Heart right ventricle (tissue), 16 donors: Measurements from ENCODE around the gene EFNA1. TPM values are rescaled to one million over a fixed set of nuclear protein-coding genes. Genes with fewer than 3 reads are reported as not detected.

Experiments
- ATAC-seq, 8 donors: fragments of 200-7000 bp; cut with Tn5 transposase; one replicate each; pipeline ENCODE4 v1.9.1; 2020; ENCODE audit warnings: mild to moderate bottlenecking in 8 of 8, moderate library complexity in 8 of 8, moderate number of reproducible peaks in 1 of 8
- DNase-seq, 2 donors: peaks; one replicate each; pipeline ENCODE4 v3.0.0-alpha.2; 2020
- H3K27ac ChIP-seq, 10 donors: fragments of 200-600 bp; sonication (generic) in 2 of 10; one replicate each; pipeline versions ENCODE4 v1.5.0 to v1.8.0; 2020 to 2022; ENCODE audit warnings: mild to moderate bottlenecking in 3 of 10
- H3K27me3 ChIP-seq, 7 donors: fragments of 200-600 bp; one replicate each; pipeline ENCODE4 v1.8.0; 2021 to 2022; ENCODE audit warnings: mild to moderate bottlenecking in 2 of 7
- H3K36me3 ChIP-seq, 9 donors: fragments of 200-600 bp; sonication (generic) in 1 of 9; one replicate each; pipeline versions ENCODE4 v1.5.0 to v1.8.0; 2020 to 2022; ENCODE audit warnings: mild to moderate bottlenecking in 2 of 9
- H3K4me1 ChIP-seq, 9 donors: fragments of 200-600 bp; sonication (generic) in 1 of 9; one replicate each; pipeline versions ENCODE4 v1.5.0 to v1.8.0; 2020 to 2022; ENCODE audit warnings: mild to moderate bottlenecking in 4 of 9
- H3K4me3 ChIP-seq, 10 donors: fragments of 200-600 bp; sonication (generic) in 2 of 10; one replicate each; pipeline versions ENCODE4 v1.5.0 to v1.8.0; 2020 to 2022; ENCODE audit warnings: mild to moderate bottlenecking in 7 of 10, moderate library complexity in 2 of 10
- H3K9me3 ChIP-seq, 11 donors: fragments of 200-600 bp in 10 of 11; sonication (generic) in 2 of 11; one replicate each; pipeline versions ENCODE4 v1.5.0 to v1.8.0; 2013 to 2022; ENCODE audit warnings: mild to moderate bottlenecking in 2 of 11, control low read depth in 1 of 11, moderate library complexity in 1 of 11
- WGBS, 2 donors: extraction: QIAGEN DNeasy Blood & Tissue Kit; methylation state at CpG; one replicate each; pipeline ENCODE4 v1.1.7; 2013; ENCODE audit warnings: inconsistent platforms in 1 of 2; 5-methylcytosine and 5-hydroxymethylcytosine counted together
- intact Hi-C, 10 donors: fragments of 100-400 bp; cut with DNase I; formaldehyde crosslinking; loops; one replicate each; pipeline versions ENCODE4 v1.11.1 to v1.14.2; 2022
- polyA plus RNA-seq, 2 donors: library from polyadenylated mRNA; stranded (reverse); fragments of 200-250 nt; gene quantifications; one replicate each; pipeline ENCODE4 v1.2.3, GENCODE V29; 2013
- total RNA-seq, 10 donors: library from RNA; stranded (reverse); fragmentation: NEBNext Ultra II Directional in 3 of 10; extraction: Animal tissue kit (Norgen Biotek cat#: 25700) in 3 of 10; gene quantifications; one replicate each; pipeline versions ENCODE4 v1.2.1 to v1.2.4, GENCODE V29; 2021 to 2023
- TF ChIP-seq, protein P1 (sequence below), 9 donors: fragments of 200-600 bp; sonication (generic) in 2 of 9; IDR thresholded peaks; one replicate each; pipeline versions ENCODE4 v1.5.0 to v1.8.0; 2021 to 2022; ENCODE audit warnings: antibody characterized with exemption in 9 of 9, mild to moderate bottlenecking in 5 of 9, moderate library complexity in 1 of 9
- donor health status: Arrhythmogenic right ventricular cardiomyopathy.
- donor health status: ischemic (EF 13 %, LVEDD 7.1; RV severe dilation, severe dysfunction).
- donor health status: healthy with polysubstance abuse.
- donor health status: DM: no; HTN: yes; CAD: no.
- donor health status: DM: no; HTN: no; CAD: no.
- donor health status: ischemic (EF 25% LVEDD 6.9; RV normal size, moderate dysfunction).
- donor health status: ischemic (EF 25% LVEDD 5.7; RV mildly dilated, moderate dysfunction).
- donor health status: healthy.
- donor health status: DM: yes; HTN: yes; CAD: no.
- donor health status: Ischemic cardiomyopathy.
- donor health status: ischemic (EF 35%, LVEDD 5.7; RV mildly dilated, moderate dysfunction).
- donor health status: nonischemic (EF 11% LVEDD 7.7; RV severe dilation, severe dysfunction).
- donor health status: DM: yes; HTN: yes; CAD: no.
- donor health status: PGD.
- donor health status: ischemic (EF 29% LVEDD 5.4; RV normal size, mild dysfunction).
- donor health status: nonischemic (EF 23%, LVEDD 6.1; RV moderate dilation, normal function).

The EFNA1 gene
- total and polyA plus RNA-seq, 12 donors = 28.9 to 104 (median 37.2) TPM

DNA sequence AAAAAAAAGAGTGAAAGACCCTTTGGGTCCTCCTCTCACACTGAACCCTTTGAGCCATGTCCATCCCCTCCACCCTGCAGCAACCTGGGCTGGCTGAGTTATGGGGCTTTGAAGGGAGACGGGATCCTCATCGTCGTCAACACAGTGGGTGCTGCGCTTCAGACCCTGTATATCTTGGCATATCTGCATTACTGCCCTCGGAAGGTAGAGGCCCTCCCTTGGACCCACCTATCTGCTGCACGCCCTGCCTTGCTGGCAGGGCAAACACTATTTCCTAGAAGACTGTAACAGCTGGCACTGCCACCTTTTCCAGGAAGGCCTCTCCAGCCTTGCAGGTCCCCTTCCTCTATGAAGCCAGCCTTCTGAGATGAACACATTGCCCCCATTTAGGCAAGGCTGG lies 9.1 kb downstream of the EFNA1 start:
- Histone ChIP-seq H3K27ac (peak overlapping the region in 9 of 10 donors; percentile 90 to 100 (median 99)), H3K4me3 (peak overlapping the region; percentile 19 to 76 (median 66)), H3K4me1 (peaks cover 10 to 80% (median 66%) of the 10 kb centered on the region in 9 donors), H3K27me3 (no peaks in the 10 kb centered on the region), H3K9me3 (no peaks in the 10 kb centered on the region), H3K36me3 (peaks cover 0 to 54% (median 23%) of the 10 kb centered on the region in 9 donors)
- intact Hi-C loops = loop anchor here in 2 of 10 donors (5.0 kb wide), 2 partner anchors 36 to 49 kb away; partner anchors contain the start of genes KRTCAP2 (in 1 of the 2) and TRIM46 (in 1 of the 2)
- ATAC-seq = no peak
- DNase-seq = no peak
- 42 to 53% methylated on average over 6 of the region's 6 CpGs for WGBS, 2 donors
- TF ChIP-seq, protein P1, sequence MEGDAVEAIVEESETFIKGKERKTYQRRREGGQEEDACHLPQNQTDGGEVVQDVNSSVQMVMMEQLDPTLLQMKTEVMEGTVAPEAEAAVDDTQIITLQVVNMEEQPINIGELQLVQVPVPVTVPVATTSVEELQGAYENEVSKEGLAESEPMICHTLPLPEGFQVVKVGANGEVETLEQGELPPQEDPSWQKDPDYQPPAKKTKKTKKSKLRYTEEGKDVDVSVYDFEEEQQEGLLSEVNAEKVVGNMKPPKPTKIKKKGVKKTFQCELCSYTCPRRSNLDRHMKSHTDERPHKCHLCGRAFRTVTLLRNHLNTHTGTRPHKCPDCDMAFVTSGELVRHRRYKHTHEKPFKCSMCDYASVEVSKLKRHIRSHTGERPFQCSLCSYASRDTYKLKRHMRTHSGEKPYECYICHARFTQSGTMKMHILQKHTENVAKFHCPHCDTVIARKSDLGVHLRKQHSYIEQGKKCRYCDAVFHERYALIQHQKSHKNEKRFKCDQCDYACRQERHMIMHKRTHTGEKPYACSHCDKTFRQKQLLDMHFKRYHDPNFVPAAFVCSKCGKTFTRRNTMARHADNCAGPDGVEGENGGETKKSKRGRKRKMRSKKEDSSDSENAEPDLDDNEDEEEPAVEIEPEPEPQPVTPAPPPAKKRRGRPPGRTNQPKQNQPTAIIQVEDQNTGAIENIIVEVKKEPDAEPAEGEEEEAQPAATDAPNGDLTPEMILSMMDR (IDR thresholded peaks at IDR 0.05) = no peak

DNA sequence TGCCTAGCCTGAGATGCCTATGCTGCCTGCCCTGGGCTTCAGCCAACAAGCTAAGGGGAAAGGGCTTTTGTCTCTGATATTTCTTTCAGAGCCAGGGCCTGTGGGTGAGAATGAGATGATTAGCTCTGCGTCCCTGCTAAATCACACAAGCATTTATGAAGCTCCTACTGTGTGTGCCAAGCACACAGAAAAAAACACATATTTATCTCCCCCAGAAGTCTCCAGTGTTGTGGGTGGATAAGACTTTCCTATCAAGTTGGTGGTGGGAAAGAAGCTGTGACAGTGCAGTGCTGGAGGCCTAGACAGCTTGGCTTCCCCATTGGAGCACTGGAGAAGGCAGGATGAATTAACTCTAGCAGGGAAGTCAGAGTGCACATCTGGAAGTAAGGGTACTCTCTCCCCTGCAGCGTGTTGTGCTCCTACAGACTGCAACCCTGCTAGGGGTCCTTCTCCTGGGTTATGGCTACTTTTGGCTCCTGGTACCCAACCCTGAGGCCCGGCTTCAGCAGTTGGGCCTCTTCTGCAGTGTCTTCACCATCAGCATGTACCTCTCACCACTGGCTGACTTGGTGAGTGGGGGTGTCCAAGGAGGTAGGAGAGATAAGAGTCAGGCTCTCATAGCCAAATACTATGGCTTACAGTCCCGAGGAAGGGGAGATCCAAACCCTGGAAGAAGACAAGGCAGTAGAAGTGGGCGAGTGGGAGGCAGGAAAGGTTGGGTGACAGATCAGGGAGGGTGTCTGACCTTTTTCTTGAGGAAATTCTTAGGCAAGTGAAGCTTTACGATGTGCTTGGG lies 9.7 kb downstream of the EFNA1 start:
- Histone ChIP-seq H3K27me3 (no peaks in the 10 kb centered on the region), H3K4me1 (peaks cover 8 to 74% (median 59%) of the 10 kb centered on the region in 9 donors), H3K27ac (peak overlapping the region in 8 of 10 donors; percentile 90 to 100 (median 99)), H3K9me3 (no peaks in the 10 kb centered on the region), H3K4me3 (peak overlapping the region in 6 of 10 donors; percentile 65 to 76 (median 68)), H3K36me3 (peaks cover 0 to 48% (median 17%) of the 10 kb centered on the region in 9 donors)
- no peak for DNase-seq
- WGBS, 2 donors = 76 to 79% methylated on average over 6 of the region's 6 CpGs
- TF ChIP-seq, protein P1 (IDR thresholded peaks at IDR 0.05) = no peak
- intact Hi-C loops = loop anchor here in 2 of 10 donors (5.0 kb wide), 2 partner anchors 35 to 50 kb away; partner anchors contain the start of genes KRTCAP2 (in 1 of the 2) and TRIM46 (in 1 of the 2)
- ATAC-seq = no peak

DNA sequence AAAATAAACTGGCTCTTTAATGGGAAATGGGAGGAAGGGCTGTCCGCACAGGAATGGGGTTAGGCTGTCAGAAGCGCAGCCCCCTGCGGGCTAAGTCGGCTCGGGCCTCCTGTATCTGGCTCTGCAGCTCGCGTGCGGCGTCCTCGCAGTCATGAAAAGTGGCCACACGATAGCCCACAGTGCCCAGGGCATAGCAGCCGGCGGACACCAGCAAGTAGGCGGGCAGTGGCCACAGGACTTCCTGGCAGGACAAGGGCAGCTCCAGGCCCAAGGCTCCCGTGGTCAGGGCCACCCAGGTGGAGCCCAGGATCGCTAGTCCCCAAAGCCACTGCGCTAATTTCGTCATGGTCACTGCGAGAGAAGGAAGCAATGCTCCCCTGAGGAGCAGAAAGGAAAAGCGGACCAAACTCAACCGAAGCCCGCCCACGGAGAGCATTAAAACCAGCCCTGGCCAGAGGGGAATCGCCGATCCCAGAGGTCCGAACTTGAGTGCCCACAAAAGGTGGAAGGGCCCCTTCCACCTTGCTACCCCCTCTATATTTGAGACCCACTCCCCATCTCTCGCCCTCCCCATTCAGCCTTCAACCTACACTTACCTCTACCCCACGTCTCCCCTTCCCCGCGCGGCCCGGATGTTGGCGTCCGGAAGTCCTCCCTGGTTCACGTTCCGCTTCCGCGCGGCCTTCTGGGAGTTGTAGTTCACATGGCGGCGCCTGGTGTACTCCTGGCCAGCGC lies 12.4 kb downstream of the EFNA1 start, which contains the start of gene DPM3:
Gene DPM3, minus strand, starts transcription at position 637 of the 735 bp plus-strand sequence. Its CDS starts 291 bp downstream, at position 346.
- intact Hi-C loops = loop anchor here in 2 of 10 donors (5.0 kb wide), 2 partner anchors 32 to 53 kb away; partner anchors contain the start of genes KRTCAP2 (in 1 of the 2) and TRIM46 (in 1 of the 2)
- TF ChIP-seq, protein P1 (IDR thresholded peaks at IDR 0.05) = peak in 1 of 9 donors; percentile 6
- peak; percentile 65 to 84 (median 78) for ATAC-seq

GRCh38 chr1:155140630-155140953 lies 12.9 kb downstream of the EFNA1 start:
- H3K36me3 ChIP-seq = peaks cover 0 to 22% (median 0%) of the 10 kb centered on the region in 9 donors
- ATAC-seq (no peak), DNase-seq (no peak)
- TF ChIP-seq, protein P1 (IDR thresholded peaks at IDR 0.05) = no peak
- intact Hi-C loops = no loop called here
- no peaks in the 10 kb centered on the region for H3K9me3 ChIP-seq
- peak overlapping the region in 9 of 10 donors; percentile 63 to 95 (median 84) for H3K4me3 ChIP-seq
- no peaks in the 10 kb centered on the region for H3K27me3 ChIP-seq
- WGBS, 2 donors = 6 to 7% methylated on average over 11 of the region's 11 CpGs
- H3K27ac ChIP-seq = peak overlapping the region in 9 of 10 donors; percentile 87 to 96 (median 93)
- H3K4me1 ChIP-seq = peaks cover 4 to 43% (median 28%) of the 10 kb centered on the region in 9 donors

More for the DNA sequence above, 12.4 kb downstream of the EFNA1 start, which contains the start of gene DPM3:
- DNase-seq = peak; percentile 90 to 92
- peak within 1 kb of the TSS; percentile 66 to 96 (median 92) for H3K27ac ChIP-seq
- WGBS, 2 donors = 0 to 1% methylated on average over 42 of the region's 42 CpGs
- H3K36me3 ChIP-seq = peaks cover 0 to 22% (median 0%) of the 10 kb centered on the region in 9 donors
- peaks cover 4 to 46% (median 32%) of the 10 kb centered on the region in 9 donors for H3K4me1 ChIP-seq
- no peaks in the 10 kb centered on the region for H3K9me3 ChIP-seq
- H3K27me3 ChIP-seq = no peaks in the 10 kb centered on the region
- H3K4me3 ChIP-seq = peak within 1 kb of the TSS; percentile 52 to 95 (median 84)
